Panc1 (cell line): ENCODE measurements around the gene NME4.

ENCODE experiments used
- POLR2AphosphoS5 ChIP-seq: IDR thresholded peaks from 2 replicates; pipeline ENCODE4 v1.6.1; 2012; ENCODE audit warnings: mild to moderate bottlenecking, low read depth, low read length, moderate library complexity
- TF ChIP-seq, protein P1 (sequence below): fragments of 450-650 bp; IDR thresholded peaks from 2 replicates; pipeline ENCODE4 v1.5.1; 2017; ENCODE audit warnings: mild to moderate bottlenecking
- TF ChIP-seq, protein P2 (sequence below), 2 experiments: IDR thresholded peaks; 2 replicates each; pipeline ENCODE4 v1.6.1; 2011 to 2012; ENCODE audit warnings: low read depth in 2 of 2, control low read depth in 1 of 2, low read length in 1 of 2, mild to moderate bottlenecking in 1 of 2, moderate library complexity in 1 of 2; ENCODE audit not compliant: insufficient read depth in 1 of 2

DNA sequence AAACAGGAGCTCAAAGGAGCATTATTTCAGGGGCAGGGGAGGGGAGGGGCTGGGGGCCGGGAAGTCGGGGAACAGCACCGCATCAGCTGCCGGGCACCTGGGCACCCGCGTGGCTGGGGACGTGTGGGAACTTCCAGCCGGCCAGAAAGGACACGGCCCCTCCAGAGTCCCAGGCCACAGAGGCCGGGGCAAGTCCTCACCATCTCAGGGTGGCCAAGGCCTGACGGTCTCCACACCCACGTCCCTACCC lies 16.3 kb upstream of the NME4 start:
- TF ChIP-seq, protein P1, sequence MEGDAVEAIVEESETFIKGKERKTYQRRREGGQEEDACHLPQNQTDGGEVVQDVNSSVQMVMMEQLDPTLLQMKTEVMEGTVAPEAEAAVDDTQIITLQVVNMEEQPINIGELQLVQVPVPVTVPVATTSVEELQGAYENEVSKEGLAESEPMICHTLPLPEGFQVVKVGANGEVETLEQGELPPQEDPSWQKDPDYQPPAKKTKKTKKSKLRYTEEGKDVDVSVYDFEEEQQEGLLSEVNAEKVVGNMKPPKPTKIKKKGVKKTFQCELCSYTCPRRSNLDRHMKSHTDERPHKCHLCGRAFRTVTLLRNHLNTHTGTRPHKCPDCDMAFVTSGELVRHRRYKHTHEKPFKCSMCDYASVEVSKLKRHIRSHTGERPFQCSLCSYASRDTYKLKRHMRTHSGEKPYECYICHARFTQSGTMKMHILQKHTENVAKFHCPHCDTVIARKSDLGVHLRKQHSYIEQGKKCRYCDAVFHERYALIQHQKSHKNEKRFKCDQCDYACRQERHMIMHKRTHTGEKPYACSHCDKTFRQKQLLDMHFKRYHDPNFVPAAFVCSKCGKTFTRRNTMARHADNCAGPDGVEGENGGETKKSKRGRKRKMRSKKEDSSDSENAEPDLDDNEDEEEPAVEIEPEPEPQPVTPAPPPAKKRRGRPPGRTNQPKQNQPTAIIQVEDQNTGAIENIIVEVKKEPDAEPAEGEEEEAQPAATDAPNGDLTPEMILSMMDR: no peak
- no peak for TF ChIP-seq POLR2AphosphoS5
- TF ChIP-seq, protein P2, sequence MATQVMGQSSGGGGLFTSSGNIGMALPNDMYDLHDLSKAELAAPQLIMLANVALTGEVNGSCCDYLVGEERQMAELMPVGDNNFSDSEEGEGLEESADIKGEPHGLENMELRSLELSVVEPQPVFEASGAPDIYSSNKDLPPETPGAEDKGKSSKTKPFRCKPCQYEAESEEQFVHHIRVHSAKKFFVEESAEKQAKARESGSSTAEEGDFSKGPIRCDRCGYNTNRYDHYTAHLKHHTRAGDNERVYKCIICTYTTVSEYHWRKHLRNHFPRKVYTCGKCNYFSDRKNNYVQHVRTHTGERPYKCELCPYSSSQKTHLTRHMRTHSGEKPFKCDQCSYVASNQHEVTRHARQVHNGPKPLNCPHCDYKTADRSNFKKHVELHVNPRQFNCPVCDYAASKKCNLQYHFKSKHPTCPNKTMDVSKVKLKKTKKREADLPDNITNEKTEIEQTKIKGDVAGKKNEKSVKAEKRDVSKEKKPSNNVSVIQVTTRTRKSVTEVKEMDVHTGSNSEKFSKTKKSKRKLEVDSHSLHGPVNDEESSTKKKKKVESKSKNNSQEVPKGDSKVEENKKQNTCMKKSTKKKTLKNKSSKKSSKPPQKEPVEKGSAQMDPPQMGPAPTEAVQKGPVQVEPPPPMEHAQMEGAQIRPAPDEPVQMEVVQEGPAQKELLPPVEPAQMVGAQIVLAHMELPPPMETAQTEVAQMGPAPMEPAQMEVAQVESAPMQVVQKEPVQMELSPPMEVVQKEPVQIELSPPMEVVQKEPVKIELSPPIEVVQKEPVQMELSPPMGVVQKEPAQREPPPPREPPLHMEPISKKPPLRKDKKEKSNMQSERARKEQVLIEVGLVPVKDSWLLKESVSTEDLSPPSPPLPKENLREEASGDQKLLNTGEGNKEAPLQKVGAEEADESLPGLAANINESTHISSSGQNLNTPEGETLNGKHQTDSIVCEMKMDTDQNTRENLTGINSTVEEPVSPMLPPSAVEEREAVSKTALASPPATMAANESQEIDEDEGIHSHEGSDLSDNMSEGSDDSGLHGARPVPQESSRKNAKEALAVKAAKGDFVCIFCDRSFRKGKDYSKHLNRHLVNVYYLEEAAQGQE (IDR thresholded peaks at IDR 0.05; ENCODE audit: insufficient read depth in 1 of 2, low read depth in 2 of 2, low read length in 1 of 2): no peak
